ENCODE data around the gene UNC5C. TPM values are rescaled to one million over a fixed set of nuclear protein-coding genes. Genes with fewer than 3 reads are reported as not detected.
"Not testable (repeated sequence)": the region's sequence is repeated elsewhere in the genome, so short reads cannot be mapped to it uniquely, and the experiment has no call there.

The UNC5C gene
- total RNA-seq, 2 donors from 2014 or later: 0.13 TPM; not detected in 1

DNA sequence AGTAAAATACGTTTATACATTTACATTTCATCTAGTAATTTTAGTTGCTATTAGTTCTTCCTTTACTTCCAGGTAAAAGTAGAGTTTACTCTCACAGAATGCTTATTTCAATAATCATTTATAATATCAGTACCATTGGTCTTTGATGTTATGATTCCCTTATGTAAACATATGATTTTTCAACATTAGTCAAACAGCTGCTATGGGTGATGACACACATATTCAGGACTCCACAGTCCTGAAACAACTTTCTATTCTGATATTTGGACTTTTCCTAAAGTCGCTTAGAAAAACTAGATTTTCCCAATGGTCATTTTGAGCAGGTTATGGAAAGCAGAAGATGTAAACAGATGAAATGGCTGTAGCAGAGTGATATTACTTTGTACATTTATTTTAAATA, 369.8 kb downstream of the UNC5C start:
- no peaks in the 10 kb centered on the region for H3K4me1 Mint-ChIP-seq
- H3K27me3 Mint-ChIP-seq: no peaks in the 10 kb centered on the region
- no peak for ATAC-seq (replicated peaks)
- H3K27ac Mint-ChIP-seq: no peak overlapping the region
- H3K9me3 Mint-ChIP-seq: peaks cover 3% of the 10 kb centered on the region
- no peaks in the 10 kb centered on the region for H3K36me3 Mint-ChIP-seq (ENCODE audit: low read depth)
- no peak overlapping the region for H3K4me3 Mint-ChIP-seq

DNA sequence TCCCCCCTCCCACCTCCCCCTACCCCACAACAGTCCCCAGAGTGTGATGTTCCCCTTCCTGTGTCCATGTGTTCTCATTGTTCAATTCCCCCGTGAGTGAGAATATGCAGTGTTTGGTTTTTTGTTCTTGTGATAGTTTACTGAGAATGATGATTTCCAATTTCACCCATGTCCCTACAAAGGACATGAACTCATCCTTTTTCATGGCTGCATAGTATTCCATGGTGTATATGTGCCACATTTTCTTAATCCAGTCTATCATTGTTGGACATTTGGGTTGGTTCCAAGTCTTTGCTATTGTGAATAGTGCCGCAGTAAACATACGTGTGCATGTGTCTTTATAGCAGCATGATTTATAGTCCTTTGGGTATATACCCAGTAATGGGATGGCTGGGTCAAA, 377.4 kb downstream of the UNC5C start:
- H3K36me3 Mint-ChIP-seq (ENCODE audit: low read depth); H3K4me3 Mint-ChIP-seq; H3K27ac Mint-ChIP-seq; H3K9me3 Mint-ChIP-seq; H3K27me3 Mint-ChIP-seq; ATAC-seq (replicated peaks); H3K4me1 Mint-ChIP-seq: not testable (repeated sequence)

DNA sequence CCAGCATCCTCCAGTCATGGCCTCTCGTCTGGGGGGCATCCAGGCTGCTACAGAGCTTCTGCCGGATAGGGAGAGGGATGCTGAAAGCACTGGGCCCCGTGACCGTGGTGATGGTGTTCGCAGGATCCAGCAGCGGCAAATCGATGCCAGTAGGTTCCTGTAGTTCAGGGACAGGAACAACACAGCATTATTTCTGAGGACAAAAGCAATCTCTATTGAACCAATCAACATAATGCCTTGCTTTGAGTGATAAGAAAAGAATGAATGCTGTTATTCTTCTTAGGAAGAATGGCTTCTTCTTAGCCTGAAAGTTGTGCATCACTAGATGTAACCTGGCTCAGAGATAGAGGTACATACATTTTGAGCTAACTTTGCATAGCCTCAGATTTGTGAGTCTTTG, 378.6 kb downstream of the UNC5C start:
- Mint-ChIP-seq H3K27ac (no peak overlapping the region), H3K27me3 (no peaks in the 10 kb centered on the region), H3K4me1 (no peaks in the 10 kb centered on the region), H3K4me3 (no peak overlapping the region), H3K36me3 (ENCODE audit: low read depth) (no peaks in the 10 kb centered on the region), H3K9me3 (no peaks in the 10 kb centered on the region)
- no peak for ATAC-seq (replicated peaks)

DNA sequence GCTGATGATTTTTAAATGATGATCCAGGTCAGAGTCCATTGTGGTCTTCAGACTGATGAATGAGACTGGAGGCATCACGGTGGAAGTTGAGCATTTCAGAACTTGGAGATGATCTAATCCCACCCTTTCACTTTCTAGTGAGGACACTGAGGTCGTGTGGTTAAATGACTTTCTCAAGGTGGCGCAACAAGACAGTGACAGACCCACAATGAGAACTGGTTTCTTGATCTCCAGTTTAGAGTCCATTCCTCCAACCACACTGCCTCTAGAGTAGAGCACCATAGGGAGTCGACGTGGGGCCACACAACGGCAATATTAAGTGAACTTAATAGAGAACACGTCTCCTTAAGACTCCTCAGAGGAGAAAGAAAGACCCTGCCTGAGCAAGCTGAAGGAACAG, 381.0 kb downstream of the UNC5C start:
- H3K36me3 Mint-ChIP-seq (ENCODE audit: low read depth): no peaks in the 10 kb centered on the region

DNA sequence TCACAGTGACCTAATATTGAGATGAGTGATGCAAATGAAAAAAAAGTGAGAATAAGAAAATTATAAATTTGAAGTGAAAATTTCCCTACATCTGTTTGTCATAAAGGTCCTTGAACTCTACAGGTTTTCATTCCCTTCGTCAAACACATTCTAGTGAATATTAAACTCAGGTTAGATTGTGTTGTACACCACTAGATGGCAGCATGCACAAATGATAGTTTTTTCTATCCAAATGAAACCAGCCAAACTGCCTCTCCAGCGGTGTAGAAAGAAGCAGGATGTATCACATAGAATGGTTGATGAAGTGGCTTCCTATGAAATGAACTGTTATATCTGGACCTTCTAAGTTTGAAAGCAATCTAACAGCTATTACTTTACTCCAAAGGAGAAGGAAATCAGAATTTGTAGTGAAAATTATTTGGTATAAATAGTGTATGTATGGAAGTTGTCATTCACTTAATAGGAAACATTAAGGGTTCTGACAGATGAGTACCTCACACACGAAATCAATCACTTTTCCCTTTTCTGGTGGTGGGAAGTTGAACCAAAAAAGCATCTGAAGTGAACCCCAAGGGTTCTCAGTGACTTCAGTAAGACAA, 382.7 kb downstream of the UNC5C start:
- H3K4me3 Mint-ChIP-seq: no peak overlapping the region
- peak; percentile 63 for ATAC-seq (replicated peaks)
- H3K9me3 Mint-ChIP-seq: no peaks in the 10 kb centered on the region
- no peaks in the 10 kb centered on the region for H3K4me1 Mint-ChIP-seq
- no peaks in the 10 kb centered on the region for H3K36me3 Mint-ChIP-seq (ENCODE audit: low read depth)
- H3K27ac Mint-ChIP-seq: no peak overlapping the region
- H3K27me3 Mint-ChIP-seq: no peaks in the 10 kb centered on the region

More for the DNA sequence above, 381.0 kb downstream of the UNC5C start:
- H3K27me3 Mint-ChIP-seq: no peaks in the 10 kb centered on the region
- ATAC-seq (replicated peaks): peak; percentile 31
- H3K4me1 Mint-ChIP-seq: no peaks in the 10 kb centered on the region
- no peak overlapping the region for H3K4me3 Mint-ChIP-seq
- H3K27ac Mint-ChIP-seq: no peak overlapping the region
- no peaks in the 10 kb centered on the region for H3K9me3 Mint-ChIP-seq

DNA sequence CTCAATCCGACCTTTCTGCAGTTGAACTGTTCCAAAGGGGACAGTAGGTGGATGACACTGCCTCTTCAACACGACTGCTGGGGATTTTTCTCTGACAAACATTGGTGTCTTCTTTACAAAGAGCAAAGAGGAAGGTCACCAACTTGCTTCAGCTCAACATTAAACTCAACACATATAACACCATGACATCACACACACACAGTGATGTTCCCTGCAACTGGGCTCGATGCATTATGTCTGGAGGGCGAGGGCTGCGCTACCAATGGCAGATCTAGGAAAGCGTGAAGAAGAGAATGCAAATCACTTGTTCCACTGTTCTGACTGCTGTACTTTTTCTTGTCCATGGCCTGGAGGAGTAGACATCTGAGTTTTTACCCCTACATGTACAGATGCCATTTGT, 385.9 kb downstream of the UNC5C start:
- H3K27ac Mint-ChIP-seq: no peak overlapping the region
- no peaks in the 10 kb centered on the region for H3K4me1 Mint-ChIP-seq
- no peak for ATAC-seq (replicated peaks)
- no peaks in the 10 kb centered on the region for H3K9me3 Mint-ChIP-seq
- H3K4me3 Mint-ChIP-seq: no peak overlapping the region
- no peaks in the 10 kb centered on the region for H3K36me3 Mint-ChIP-seq (ENCODE audit: low read depth)
- no peaks in the 10 kb centered on the region for H3K27me3 Mint-ChIP-seq

DNA sequence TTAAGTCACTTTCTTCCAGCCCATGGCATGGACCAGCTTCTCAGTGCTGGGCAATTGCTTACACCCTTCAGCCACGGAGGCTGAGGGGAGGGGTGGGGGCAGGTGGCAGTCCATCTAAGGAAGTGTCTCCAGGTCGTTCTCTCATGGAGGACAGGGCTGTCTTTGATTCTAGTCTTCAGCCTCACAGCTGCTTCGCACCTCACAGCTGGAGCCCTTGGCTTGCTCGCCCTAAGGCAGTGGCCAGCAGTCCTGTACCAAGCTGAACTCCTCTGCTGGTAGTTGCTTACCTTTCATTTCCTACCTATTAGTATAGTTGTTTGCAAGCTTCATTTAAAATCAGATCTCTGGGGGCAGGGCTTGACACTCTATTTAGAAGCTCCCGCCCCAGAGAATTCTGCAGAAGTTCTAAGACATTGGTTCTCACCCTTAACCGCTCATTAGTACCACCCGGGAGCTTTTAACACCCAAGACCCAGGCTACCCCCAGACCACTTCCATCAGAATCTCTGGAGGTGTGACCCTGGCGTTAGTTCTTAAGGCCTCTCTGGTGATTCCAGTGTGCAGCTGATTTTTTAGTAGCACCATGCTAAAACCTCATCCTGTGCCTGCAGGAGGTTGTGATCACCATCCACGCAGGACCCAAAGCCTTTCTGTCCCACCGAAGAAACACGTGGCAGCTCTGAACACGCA, 386.8 kb downstream of the UNC5C start:
- Mint-ChIP-seq H3K4me1 (no peaks in the 10 kb centered on the region), H3K4me3 (no peak overlapping the region), H3K27ac (no peak overlapping the region), H3K36me3 (ENCODE audit: low read depth) (no peaks in the 10 kb centered on the region), H3K9me3 (no peaks in the 10 kb centered on the region), H3K27me3 (no peaks in the 10 kb centered on the region)
- no peak for ATAC-seq (replicated peaks)

DNA sequence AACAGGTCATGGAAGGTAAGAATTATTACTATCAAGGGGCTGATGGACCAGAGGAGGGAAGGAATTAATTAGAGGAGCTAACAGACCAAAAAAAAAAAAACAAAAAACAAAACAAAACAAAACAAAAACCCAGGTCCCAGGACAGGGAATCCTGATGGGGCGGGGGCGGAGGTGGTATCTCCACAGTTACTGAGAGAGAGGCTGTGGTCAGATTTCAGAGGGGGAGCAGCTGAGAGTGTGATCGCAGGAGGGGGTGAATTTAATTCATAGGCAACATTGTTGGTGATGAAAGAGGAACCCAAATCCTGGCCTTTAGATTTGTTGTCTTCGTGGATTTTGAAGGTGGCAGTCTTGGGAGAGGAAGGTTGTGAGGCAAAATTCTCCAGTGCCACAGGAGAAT, 389.4 kb downstream of the UNC5C start:
- Mint-ChIP-seq H3K9me3 (no peaks in the 10 kb centered on the region), H3K27ac (no peak overlapping the region), H3K36me3 (ENCODE audit: low read depth) (no peaks in the 10 kb centered on the region), H3K27me3 (no peaks in the 10 kb centered on the region), H3K4me1 (peaks cover 11% of the 10 kb centered on the region), H3K4me3 (no peak overlapping the region)
- ATAC-seq (replicated peaks): no peak

DNA sequence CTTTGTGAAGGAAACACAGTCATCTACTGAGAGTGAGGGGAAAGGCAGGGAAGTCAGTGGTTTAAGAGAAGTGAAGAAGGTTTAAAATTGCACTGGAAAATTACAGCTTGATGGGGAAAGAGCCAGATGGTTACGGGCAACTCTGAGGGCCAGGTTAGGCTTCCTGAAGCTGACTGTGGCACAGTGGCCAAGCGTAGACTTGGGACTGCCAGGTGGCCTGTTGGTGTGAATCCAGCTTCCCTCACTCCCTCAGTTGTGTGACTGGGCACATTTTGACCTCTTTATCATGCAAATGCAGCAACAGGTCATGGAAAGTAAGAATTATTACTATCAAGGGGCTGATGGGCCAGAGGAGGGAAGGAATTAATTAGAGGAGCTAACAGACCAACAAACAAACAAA, 390.1 kb downstream of the UNC5C start:
- Mint-ChIP-seq H3K27me3 (no peaks in the 10 kb centered on the region), H3K27ac (no peak overlapping the region), H3K4me1 (peaks cover 11% of the 10 kb centered on the region), H3K9me3 (no peaks in the 10 kb centered on the region), H3K4me3 (no peak overlapping the region), H3K36me3 (ENCODE audit: low read depth) (no peaks in the 10 kb centered on the region)
- ATAC-seq (replicated peaks): no peak

DNA sequence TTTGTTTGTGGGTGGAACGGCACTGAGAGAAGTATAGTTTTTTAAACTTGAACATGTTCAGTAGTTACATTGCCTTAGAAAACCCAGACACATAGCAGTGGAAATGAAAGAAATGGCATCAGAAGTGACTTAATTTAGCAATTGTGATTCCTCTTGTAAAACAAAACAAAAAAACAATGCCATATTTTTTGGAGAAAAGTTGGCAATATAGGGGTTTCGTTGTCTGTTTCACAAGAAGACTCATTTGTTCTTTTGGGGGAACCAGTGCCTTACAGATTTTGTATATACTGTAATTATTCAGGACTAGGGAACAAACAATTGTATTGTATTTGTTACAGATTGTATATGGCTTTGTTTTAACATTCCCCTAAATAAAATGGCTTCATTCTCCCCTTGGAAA, 390.7 kb downstream of the UNC5C start:
- Mint-ChIP-seq H3K27me3 (no peaks in the 10 kb centered on the region), H3K4me3 (no peak overlapping the region), H3K4me1 (peaks cover 11% of the 10 kb centered on the region), H3K27ac (no peak overlapping the region), H3K9me3 (no peaks in the 10 kb centered on the region), H3K36me3 (ENCODE audit: low read depth) (no peaks in the 10 kb centered on the region)
- ATAC-seq (replicated peaks): no peak

DNA sequence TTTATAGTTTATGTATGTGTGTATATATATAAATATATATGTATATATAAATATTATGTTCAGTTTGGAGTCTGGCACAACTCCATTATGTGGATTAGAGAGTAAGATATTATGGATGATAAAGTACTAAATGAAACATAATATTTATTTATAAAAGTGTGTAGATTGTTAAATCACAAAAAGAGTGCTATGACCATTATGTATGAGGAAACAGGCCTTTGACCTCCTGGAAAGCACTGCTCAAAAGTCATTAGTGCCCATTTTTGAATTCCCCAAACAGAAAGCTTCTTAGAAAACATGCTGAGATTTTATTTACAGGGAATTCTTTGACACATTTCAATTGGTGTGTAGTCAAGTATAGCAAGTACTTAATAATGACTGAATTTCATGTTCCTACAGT, 391.2 kb downstream of the UNC5C start:
- Mint-ChIP-seq H3K36me3 (ENCODE audit: low read depth) (no peaks in the 10 kb centered on the region), H3K9me3 (no peaks in the 10 kb centered on the region), H3K27ac (no peak overlapping the region), H3K4me1 (peaks cover 11% of the 10 kb centered on the region), H3K27me3 (no peaks in the 10 kb centered on the region), H3K4me3 (no peak overlapping the region)
- no peak for ATAC-seq (replicated peaks)

DNA sequence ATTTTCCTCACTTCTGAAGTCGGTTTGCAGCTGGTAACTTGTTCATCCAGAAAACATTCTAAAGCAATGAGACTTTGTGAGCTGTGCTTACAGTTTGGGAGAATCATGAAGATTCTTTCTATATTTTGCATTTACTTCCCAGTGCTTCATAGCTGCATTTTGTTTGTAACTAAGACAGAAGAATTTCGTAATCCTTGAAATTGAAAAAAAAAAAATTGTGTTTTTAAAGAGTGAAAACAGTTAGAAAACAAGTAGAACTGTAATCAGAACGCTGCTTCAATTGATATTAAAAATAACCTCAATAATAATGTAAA, 392.4 kb downstream of the UNC5C start:
- Mint-ChIP-seq H3K27me3 (no peaks in the 10 kb centered on the region), H3K36me3 (ENCODE audit: low read depth) (no peaks in the 10 kb centered on the region), H3K27ac (no peak overlapping the region), H3K9me3 (no peaks in the 10 kb centered on the region), H3K4me1 (peaks cover 11% of the 10 kb centered on the region), H3K4me3 (peak overlapping the region; percentile 35)
- no peak for ATAC-seq (replicated peaks)

DNA sequence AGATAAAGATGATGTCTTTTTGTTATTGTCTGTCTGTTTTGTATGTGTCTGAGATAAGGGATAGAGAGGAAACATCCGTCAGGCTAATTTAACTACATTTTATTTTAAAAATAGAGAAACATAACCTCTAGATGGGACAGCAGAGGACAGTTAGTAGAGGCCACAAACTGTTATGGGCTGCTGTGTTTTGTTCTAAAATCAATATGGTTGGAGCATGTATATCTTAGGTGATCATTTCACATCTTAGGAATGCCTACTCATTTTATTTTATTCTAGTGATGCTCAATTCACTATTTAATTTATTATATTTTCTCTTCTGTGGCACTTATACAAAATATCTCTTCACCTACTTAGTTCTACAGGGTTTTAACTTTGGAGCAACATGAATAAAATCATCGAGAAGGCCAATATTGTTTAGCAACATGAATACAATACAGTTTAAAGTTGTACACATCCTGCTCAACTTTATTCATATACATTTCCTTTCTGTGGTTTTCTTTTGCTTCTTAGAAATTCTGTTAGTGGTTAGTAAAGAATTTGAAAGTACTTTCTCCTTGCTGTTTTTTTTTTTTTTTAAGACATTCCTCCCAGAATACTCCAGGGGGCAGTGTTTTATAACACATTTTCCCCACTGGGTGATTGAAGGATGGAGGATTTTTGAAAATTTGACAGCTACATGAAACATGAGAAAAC, 392.9 kb downstream of the UNC5C start:
- Mint-ChIP-seq H3K27ac (no peak overlapping the region), H3K27me3 (no peaks in the 10 kb centered on the region), H3K4me3 (peak overlapping the region; percentile 35), H3K4me1 (peaks cover 11% of the 10 kb centered on the region), H3K36me3 (ENCODE audit: low read depth) (no peaks in the 10 kb centered on the region), H3K9me3 (no peaks in the 10 kb centered on the region)
- ATAC-seq (replicated peaks): peak; percentile 40

DNA sequence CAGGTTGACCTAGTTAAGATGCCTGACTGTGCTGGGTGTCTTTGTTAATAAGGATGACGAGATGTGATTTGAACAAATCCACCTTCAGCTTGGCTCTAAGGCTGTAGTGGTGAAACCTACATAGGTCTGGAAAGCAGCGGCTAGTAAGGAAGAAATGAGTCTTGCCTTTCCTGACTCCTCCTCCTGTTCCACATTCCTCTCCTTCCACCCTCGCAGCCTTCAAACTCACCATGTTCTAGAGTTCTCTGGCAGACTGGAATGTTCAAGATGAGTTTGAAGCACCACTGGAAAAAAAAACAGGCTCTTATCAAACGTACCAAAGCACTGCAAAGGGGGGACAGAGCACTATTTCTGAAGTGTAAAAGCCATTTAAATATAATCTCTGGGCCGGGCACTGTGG, 395.6 kb downstream of the UNC5C start:
- no peaks in the 10 kb centered on the region for H3K36me3 Mint-ChIP-seq (ENCODE audit: low read depth)
- H3K27ac Mint-ChIP-seq: no peak overlapping the region
- ATAC-seq (replicated peaks): no peak
- peaks cover 11% of the 10 kb centered on the region for H3K4me1 Mint-ChIP-seq
- H3K4me3 Mint-ChIP-seq: no peak overlapping the region
- no peaks in the 10 kb centered on the region for H3K9me3 Mint-ChIP-seq
- no peaks in the 10 kb centered on the region for H3K27me3 Mint-ChIP-seq

DNA sequence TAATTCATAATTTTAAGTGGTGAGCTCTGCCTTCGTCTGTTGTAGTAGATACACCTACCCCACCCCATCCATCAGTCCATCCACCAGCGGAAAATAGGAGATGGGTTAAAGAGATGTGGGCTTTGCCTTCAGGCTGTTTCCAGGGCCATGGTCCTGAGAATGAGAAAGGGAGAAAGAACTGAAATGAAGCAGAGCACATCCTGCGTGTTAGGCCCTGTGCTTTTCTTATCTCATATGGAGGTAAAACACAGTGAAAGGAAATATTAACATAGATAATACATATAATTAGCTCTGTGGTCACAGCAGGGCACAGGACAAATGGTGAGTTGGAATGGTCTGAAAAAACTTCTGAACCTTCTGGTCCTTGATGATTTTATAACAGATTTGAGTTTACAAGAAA, 397.5 kb downstream of the UNC5C start:
- Mint-ChIP-seq H3K4me3 (no peak overlapping the region), H3K36me3 (ENCODE audit: low read depth) (no peaks in the 10 kb centered on the region), H3K4me1 (peaks cover 9% of the 10 kb centered on the region), H3K9me3 (no peaks in the 10 kb centered on the region), H3K27me3 (no peaks in the 10 kb centered on the region), H3K27ac (no peak overlapping the region)
- ATAC-seq (replicated peaks): no peak
